BLaER1 (cell line): ENCODE measurements around the gene LONP2.

ENCODE experiments used
- H3K27ac ChIP-seq: shearing (Covaris generic); formaldehyde crosslinking; 2 replicates; pipeline ENCODE4 v1.8.1; 2022
- H3K27me3 ChIP-seq: shearing (Covaris generic); formaldehyde crosslinking; 2 replicates; pipeline ENCODE4 v1.8.1; 2022
- H3K36me3 ChIP-seq: shearing (Covaris generic); formaldehyde crosslinking; 2 replicates; pipeline ENCODE4 v1.8.1; 2022
- H3K4me1 ChIP-seq: shearing (Covaris generic); formaldehyde crosslinking; 2 replicates; pipeline ENCODE4 v1.8.1; 2022
- H3K4me2 ChIP-seq: shearing (Covaris generic); formaldehyde crosslinking; 2 replicates; pipeline ENCODE4 v1.8.1; 2022
- H3K4me3 ChIP-seq: shearing (Covaris generic); formaldehyde crosslinking; 2 replicates; pipeline ENCODE4 v1.8.1; 2022
- H3K9ac ChIP-seq: shearing (Covaris generic); formaldehyde crosslinking; 2 replicates; pipeline ENCODE4 v1.8.1; 2022
- H3K9me3 ChIP-seq: shearing (Covaris generic); formaldehyde crosslinking; 2 replicates; pipeline ENCODE4 v1.8.1; 2022
- H4K20me1 ChIP-seq: shearing (Covaris generic); formaldehyde crosslinking; 2 replicates; pipeline ENCODE4 v1.8.1; 2022
- Cebpa-rat ChIP-seq: shearing (Covaris generic); IDR thresholded peaks from 2 replicates; pipeline ENCODE4 v1.8.1; 2022

The LONP2 gene

GRCh38 chr16:48405907-48406306, 161.8 kb downstream of the LONP2 start:
- no peak overlapping the region for H3K4me3 ChIP-seq
- TF ChIP-seq Cebpa-rat = no peak
- H3K4me2 ChIP-seq = no peak overlapping the region

More at GRCh38 chr16:48405907-48406306, 161.8 kb downstream of the LONP2 start:
- H4K20me1 ChIP-seq = no peaks in the 10 kb centered on the region
- no peak overlapping the region for H3K27ac ChIP-seq
- H3K27me3 ChIP-seq = no peaks in the 10 kb centered on the region
- no peaks in the 10 kb centered on the region for H3K9me3 ChIP-seq
- no peak overlapping the region for H3K9ac ChIP-seq
- H3K4me1 ChIP-seq = no peaks in the 10 kb centered on the region; the same call in 1 of the 2 replicates
- no peaks in the 10 kb centered on the region for H3K36me3 ChIP-seq
